ENCODE results near the gene LRRC8E.

DNA sequence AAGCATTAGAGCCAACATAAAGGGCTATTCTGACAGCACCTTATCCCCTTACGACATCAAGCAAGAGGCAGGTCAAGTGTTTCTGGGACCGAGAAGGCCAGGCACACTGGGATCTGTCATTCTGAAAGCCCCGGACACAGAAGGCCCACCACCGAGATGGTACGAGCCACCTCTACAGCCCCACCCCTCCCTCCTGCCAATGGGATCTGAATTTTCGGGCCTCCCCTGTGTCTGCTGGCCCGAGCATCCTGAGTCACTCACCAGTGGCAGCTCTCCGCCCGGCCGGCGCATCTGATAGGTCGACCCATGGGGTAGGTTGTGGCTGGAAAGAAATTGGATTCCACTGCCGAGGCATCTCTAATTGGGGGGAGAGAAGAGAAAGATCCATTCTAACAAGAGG is 52.5 kb downstream of the LRRC8E start:
- TF ChIP-seq, protein P1, sequence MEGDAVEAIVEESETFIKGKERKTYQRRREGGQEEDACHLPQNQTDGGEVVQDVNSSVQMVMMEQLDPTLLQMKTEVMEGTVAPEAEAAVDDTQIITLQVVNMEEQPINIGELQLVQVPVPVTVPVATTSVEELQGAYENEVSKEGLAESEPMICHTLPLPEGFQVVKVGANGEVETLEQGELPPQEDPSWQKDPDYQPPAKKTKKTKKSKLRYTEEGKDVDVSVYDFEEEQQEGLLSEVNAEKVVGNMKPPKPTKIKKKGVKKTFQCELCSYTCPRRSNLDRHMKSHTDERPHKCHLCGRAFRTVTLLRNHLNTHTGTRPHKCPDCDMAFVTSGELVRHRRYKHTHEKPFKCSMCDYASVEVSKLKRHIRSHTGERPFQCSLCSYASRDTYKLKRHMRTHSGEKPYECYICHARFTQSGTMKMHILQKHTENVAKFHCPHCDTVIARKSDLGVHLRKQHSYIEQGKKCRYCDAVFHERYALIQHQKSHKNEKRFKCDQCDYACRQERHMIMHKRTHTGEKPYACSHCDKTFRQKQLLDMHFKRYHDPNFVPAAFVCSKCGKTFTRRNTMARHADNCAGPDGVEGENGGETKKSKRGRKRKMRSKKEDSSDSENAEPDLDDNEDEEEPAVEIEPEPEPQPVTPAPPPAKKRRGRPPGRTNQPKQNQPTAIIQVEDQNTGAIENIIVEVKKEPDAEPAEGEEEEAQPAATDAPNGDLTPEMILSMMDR (IDR thresholded peaks at IDR 0.05 in 2 of 3, conservative IDR thresholded peaks at IDR 0.05 in 1 of 3; ENCODE audit: borderline replicate concordance in 1 of 3, insufficient read depth in 1 of 3, low read depth in 2 of 3, low read length in 2 of 3): no peak
- no peak for TF ChIP-seq EZH2phosphoT487 (IDR thresholded peaks at IDR 0.05; ENCODE audit: borderline replicate concordance)
- TF ChIP-seq, protein P2, sequence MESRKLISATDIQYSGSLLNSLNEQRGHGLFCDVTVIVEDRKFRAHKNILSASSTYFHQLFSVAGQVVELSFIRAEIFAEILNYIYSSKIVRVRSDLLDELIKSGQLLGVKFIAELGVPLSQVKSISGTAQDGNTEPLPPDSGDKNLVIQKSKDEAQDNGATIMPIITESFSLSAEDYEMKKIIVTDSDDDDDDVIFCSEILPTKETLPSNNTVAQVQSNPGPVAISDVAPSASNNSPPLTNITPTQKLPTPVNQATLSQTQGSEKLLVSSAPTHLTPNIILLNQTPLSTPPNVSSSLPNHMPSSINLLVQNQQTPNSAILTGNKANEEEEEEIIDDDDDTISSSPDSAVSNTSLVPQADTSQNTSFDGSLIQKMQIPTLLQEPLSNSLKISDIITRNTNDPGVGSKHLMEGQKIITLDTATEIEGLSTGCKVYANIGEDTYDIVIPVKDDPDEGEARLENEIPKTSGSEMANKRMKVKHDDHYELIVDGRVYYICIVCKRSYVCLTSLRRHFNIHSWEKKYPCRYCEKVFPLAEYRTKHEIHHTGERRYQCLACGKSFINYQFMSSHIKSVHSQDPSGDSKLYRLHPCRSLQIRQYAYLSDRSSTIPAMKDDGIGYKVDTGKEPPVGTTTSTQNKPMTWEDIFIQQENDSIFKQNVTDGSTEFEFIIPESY (IDR thresholded peaks at IDR 0.05; ENCODE audit: extremely low read depth, insufficient replicate concordance, low read length): no peak
- no peak for TF ChIP-seq POLR2A (IDR thresholded peaks at IDR 0.05; ENCODE audit: borderline replicate concordance, extremely low read depth, insufficient read depth, insufficient read length)
- no peak for TF ChIP-seq EZH2 (IDR thresholded peaks at IDR 0.05)
- no peak for TF ChIP-seq ZNF274 (IDR thresholded peaks at IDR 0.05; ENCODE audit: low read depth, low read length)
- TF ChIP-seq, protein P3, sequence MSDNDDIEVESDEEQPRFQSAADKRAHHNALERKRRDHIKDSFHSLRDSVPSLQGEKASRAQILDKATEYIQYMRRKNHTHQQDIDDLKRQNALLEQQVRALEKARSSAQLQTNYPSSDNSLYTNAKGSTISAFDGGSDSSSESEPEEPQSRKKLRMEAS (IDR thresholded peaks at IDR 0.05): no peak
- TF ChIP-seq, protein P4, sequence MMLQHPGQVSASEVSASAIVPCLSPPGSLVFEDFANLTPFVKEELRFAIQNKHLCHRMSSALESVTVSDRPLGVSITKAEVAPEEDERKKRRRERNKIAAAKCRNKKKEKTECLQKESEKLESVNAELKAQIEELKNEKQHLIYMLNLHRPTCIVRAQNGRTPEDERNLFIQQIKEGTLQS (IDR thresholded peaks at IDR 0.05): no peak
- no peak for TF ChIP-seq CEBPB (IDR thresholded peaks at IDR 0.05; ENCODE audit: low read depth)

All from HCT116 (cell line).